Measurements from ENCODE around the gene TOB1. TPM values are rescaled to one million over a fixed set of nuclear protein-coding genes. Genes with fewer than 3 reads are reported as not detected.

Gene TOB1
- total RNA-seq = 83.8 TPM
- long read RNA-seq, transcript TOB1-202 (2 exons, 2,229 nt) = major isoform, 53 of 60 reads
- long read RNA-seq, transcript TOB1-203 (2 exons, 889 nt) = minor isoform, 5 of 60 reads
- long read RNA-seq, partial matches to known transcripts = 0 of 60 reads
- long read RNA-seq, other reads (novel, unspliced or antisense) = 2 of 60 reads

DNA sequence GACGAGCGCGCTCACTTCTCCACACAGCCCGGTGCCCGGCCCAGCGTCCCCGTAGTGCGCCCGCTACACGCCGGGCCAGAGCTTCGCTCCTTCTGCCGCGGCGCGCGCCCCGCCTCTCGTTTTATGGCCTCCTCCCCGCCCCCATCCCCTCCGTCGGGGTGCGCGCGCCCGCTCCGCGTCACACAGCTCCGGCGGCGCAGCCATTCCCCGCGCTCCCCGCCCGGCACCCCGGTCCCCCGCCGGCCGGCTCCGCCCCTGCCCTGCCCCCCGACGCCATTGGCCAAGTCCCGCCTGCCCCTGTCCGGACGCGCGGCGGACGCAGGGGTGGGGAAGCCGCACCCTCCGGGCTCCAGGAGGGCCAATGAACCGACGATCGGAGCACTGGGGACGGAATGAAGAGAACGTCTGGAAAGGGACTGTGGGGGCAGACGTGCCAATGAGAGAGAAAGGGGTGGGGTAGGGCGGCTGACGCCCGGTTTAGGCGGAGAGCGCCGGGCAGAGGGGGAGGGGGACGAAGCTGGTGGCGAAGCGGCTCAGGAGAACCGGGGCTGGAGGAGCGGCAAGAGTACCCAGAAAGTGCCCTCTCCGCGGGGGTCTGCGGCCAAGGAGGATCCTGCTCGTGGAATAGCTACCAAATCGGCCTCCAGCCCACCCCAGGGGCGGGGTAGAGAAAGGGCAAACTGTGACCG is at the start of gene TOB1:
TOB1 (minus strand) TSS at position 94 of the 689 bp plus-strand sequence. CDS start 2,337 bp downstream, outside the sequence.
- intact Hi-C loops (cut with DNase I) = loop anchor here (2.0 kb wide), 1 partner anchor 78 kb away; no protein-coding TSS in a partner anchor

DNA sequence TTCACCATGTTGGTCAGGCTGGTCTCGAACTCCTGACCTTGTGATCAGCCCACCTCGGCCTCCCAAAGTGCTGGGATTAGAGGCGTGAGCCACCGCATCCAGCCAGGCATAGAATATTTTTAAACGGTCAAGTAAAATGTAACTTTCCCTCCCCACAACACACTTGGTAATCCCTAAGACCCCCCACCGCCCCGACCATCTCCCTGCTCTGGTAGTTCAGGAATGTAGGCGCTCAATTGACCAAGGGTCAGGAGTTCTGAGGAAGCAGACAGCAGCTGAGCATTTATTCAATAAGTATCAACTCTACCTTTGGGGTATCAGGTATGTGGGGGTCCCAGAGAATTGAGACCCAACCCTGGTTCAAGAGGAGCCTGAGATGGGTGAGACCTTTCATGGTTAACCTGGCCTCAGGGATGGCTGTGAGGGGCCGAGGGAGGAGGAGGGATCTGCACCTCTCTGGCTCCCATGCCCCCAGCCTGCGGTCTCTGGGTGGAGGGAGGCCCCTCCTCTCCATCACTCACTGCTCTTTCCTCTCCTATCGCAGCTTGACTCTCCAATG is 48.4 kb upstream of the TOB1 start:
- intact Hi-C loops (cut with DNase I) = no loop called here
- peak; percentile 4 for DNase-seq
- ATAC-seq (ENCODE audit: poor library complexity) = no peak

More for the DNA sequence above, at the start of gene TOB1:
- ATAC-seq (ENCODE audit: poor library complexity) (peak; percentile 89), DNase-seq (peak; percentile 98)

GRCh38 chr17:50913120-50913519 is 47.0 kb upstream of the TOB1 start:
- no peak for ATAC-seq (ENCODE audit: poor library complexity)

DNA sequence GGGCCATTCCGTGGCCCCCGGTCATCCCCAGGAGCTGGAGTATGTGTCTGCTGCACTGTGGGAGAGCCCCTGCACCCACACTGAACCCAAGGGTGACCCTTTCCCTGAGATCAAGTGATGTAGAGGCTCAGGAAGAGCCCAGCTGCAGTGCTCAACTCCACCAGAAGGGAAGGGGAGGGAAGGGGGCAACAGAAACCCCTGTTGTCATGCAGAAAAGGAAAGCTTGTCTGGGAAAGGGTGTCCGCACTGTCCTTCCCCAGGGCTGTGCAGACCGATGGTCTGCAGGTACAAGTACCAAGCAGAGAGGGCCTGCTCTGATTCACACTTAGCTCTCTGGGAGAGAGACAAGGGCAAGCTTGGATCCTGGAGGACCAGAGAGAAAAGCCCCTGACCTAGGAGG is 45.7 kb upstream of the TOB1 start:
- ATAC-seq (ENCODE audit: poor library complexity) = no peak
- intact Hi-C loops (cut with DNase I) = no loop called here
- peak; percentile 6 for DNase-seq

More at GRCh38 chr17:50913120-50913519, 47.0 kb upstream of the TOB1 start:
- intact Hi-C loops (cut with DNase I) = no loop called here
- peak; percentile 4 for DNase-seq

DNA sequence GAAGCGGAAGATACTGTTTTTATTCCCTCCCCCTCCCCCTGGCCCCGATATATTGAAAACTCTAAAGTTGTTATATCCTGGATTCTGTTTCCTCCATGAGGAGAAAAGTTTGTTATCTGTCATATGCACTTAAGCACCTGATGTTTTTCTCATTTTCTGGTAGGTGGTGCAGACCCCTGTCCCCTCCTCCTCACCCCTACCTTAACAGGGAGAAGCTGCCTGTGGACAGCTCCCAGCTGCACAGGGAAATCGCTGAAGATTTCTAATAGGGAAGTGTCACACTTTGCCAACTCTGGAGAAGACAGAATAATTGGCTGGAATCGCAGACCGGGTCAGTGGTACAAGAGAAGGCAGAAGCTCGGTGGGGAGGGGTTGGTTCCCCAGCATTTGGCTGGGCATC is 45.3 kb upstream of the TOB1 start:
- ATAC-seq (ENCODE audit: poor library complexity) (no peak), DNase-seq (peak; percentile 15)
- intact Hi-C loops (cut with DNase I) = no loop called here

GRCh38 chr17:50909765-50910605 is 43.8 kb upstream of the TOB1 start:
- peak; percentile 19 for ATAC-seq (ENCODE audit: poor library complexity)
- intact Hi-C loops (cut with DNase I) = no loop called here
- peak; percentile 43 for DNase-seq

DNA sequence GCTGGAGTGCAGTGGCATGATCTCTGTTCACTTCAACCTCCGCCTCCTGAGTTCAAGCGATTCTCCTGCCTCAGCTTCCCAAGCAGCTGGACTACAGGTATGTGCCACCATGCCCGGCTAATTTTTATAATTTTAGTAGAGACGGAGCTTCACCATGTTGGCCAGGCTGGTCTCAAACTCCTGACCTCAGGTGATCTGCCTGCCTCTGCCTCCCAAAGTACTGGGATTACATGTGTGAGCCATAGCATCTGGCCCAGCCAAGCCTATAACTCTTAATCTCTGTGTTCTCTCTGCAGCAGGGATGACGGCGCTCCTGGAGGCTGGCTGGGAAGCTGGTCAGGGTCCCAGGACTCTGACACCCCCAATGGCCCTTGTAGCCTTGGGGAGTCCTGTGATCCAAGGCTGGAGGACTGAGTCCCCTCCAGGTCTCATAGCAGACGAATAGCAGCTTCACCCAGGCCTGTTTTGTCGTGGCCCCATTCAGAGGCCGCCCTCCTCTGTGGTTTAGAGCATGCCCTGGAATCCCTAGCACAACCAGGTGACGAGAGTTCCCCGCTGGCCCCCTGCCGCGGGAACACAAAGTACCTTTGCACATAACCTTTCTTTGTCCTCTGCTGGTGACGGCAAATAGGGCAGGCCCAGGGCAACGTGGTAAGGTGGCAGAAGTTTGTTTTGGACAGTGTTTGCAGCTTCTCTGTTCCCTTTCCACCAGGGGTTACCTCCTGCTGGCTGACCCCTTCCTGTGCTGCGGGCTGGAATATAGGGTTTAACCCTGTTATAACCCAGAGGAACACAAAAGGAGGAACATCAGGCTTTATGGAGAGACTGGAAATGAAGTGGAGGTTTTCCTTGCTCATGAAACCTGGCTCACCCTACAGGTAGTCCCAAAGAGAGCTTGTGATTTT is 43.0 kb upstream of the TOB1 start:
- ATAC-seq (ENCODE audit: poor library complexity) = peak; percentile 86
- intact Hi-C loops (cut with DNase I) = no loop called here

GRCh38 chr17:50908140-50908859 is 42.1 kb upstream of the TOB1 start:
- DNase-seq (peak; percentile 26), ATAC-seq (ENCODE audit: poor library complexity) (no peak)
- intact Hi-C loops (cut with DNase I) = no loop called here

More for the DNA sequence above, 43.0 kb upstream of the TOB1 start:
- peak; percentile 84 for DNase-seq

- intact Hi-C loops (cut with DNase I) = no loop called here
- ATAC-seq (ENCODE audit: poor library complexity) (no peak), DNase-seq (peak; percentile 9)
Measured at GRCh38 chr17:50906443-50906842, 40.3 kb upstream of the TOB1 start.

GRCh38 chr17:50905460-50905803 is 39.3 kb upstream of the TOB1 start:
- intact Hi-C loops (cut with DNase I) = no loop called here
- ATAC-seq (ENCODE audit: poor library complexity) (no peak), DNase-seq (peak; percentile 15)

- intact Hi-C loops (cut with DNase I) = no loop called here
- DNase-seq = peak; percentile 64
- peak; percentile 65 for ATAC-seq (ENCODE audit: poor library complexity)
Measured at GRCh38 chr17:50904518-50905459, 38.6 kb upstream of the TOB1 start.

GRCh38 chr17:50903604-50904517 is 37.7 kb upstream of the TOB1 start:
- DNase-seq = peak; percentile 2
- no peak for ATAC-seq (ENCODE audit: poor library complexity)
- intact Hi-C loops (cut with DNase I) = no loop called here

GRCh38 chr17:50902372-50903353 is 36.5 kb upstream of the TOB1 start:
- DNase-seq (peak; percentile 15), ATAC-seq (ENCODE audit: poor library complexity) (no peak)
- intact Hi-C loops (cut with DNase I) = no loop called here

GRCh38 chr17:50900383-50900892 is 34.3 kb upstream of the TOB1 start:
- intact Hi-C loops (cut with DNase I) = no loop called here

More at GRCh38 chr17:50900383-50900892, 34.3 kb upstream of the TOB1 start:
- no peak for ATAC-seq (ENCODE audit: poor library complexity)
- no peak for DNase-seq

Measured in Right ventricle myocardium superior (tissue), 1 donor.